HG03097 (cell line): Measurements from ENCODE around the gene TENM4.

Experiments used
- ATAC-seq: cut with Tn5 transposase; IDR thresholded peaks from one replicate; pipeline ENCODE4 v1.9.1; 2021; ENCODE audit not compliant: unreplicated experiment, low FRiP score

Gene TENM4

DNA sequence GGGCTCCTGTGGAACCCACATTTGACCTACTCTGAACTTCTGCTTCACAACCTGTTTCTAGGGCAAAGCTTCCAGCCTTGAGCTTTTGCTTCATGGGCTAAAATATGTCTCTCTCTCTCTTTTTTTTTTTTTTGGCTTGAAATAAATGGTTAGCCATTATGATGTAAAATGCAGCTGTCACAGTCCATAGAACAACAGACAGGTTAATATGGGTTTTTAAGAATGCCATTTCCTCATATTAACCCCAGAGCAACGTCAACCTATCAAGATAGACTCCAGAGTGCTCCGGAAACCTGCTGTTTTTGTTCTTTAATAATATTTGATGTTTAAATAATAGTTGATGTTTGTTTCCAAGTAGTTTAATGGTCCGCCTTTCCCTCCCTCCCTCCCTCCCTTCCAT is 285.6 kb downstream of the TENM4 start:
- ATAC-seq, result no peak

- no peak for ATAC-seq
These were observed 288.3 kb downstream of the TENM4 start for GRCh38 chr11:79152511-79152910.

- ATAC-seq, result no peak
These were observed 289.4 kb downstream of the TENM4 start for GRCh38 chr11:79151396-79151795.

GRCh38 chr11:79150966-79151365 is 289.9 kb downstream of the TENM4 start:
- no peak for ATAC-seq

DNA sequence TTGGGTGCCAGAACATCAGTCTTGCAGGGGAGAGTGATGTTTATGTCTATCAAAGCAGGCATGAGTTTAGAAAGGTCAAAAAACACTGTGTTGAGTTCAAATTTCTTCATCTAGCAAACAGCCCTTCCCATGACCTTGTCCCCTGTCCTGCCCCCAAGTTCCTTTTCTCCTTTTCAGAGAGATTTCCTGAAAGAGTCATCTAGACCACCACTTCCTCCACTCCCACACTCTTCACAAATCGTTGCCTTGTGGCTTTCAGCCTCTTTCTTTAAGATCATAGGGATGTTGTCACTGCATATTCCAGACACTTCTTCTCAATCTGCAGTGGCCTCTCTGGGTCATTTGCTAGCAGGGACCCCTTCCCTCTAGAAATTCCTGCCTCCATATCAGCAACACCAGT is 290.5 kb downstream of the TENM4 start:
- no peak for ATAC-seq

- ATAC-seq, result no peak
These were observed 293.1 kb downstream of the TENM4 start for GRCh38 chr11:79147731-79148130.

GRCh38 chr11:79147011-79147410 is 293.8 kb downstream of the TENM4 start:
- ATAC-seq, result no peak

GRCh38 chr11:79139900-79140299 is 300.9 kb downstream of the TENM4 start:
- ATAC-seq, result no peak

GRCh38 chr11:79129702-79130101 is 311.1 kb downstream of the TENM4 start:
- no peak for ATAC-seq

GRCh38 chr11:79128291-79128690 is 312.5 kb downstream of the TENM4 start:
- no peak for ATAC-seq

DNA sequence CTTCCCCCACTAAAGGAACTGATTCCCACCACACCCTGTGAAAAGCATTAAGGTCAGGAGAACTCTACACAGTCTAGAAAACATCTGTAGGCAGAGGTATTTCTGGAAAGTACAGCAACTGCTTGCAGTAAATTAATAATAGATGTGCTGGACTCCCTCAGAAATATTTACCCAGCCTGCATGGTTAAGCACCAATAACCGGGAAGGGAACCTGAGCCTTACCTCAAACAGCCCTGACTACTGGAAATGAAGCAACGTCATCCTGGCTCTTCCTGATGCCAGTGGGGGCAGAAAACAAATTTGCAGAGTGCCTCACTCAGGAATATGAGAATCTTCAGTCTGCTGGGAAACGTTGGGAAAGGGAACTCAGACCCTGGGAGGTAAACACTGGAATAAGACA is 318.1 kb downstream of the TENM4 start:
- ATAC-seq, result no peak

DNA sequence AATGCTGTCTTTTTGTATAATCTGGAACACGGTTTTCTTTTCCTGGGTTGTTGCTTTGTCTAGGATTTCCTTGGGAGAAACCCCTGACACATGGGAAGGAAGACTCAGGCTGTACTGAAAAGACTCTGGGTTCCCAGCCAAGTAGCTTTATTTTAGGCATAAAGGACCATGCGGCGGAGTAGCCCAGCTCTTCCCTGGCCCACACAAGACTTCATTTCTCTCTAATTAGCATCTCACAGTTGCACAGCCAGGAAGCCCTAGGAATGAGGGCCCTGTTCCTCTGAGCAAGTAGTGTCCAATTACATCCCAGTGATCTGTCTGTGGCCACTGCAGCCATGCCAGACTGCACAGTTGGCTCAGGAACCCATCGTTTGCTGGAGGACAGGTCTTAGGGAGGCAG is 319.5 kb downstream of the TENM4 start:
- no peak for ATAC-seq

- ATAC-seq, result no peak
These were observed 321.1 kb downstream of the TENM4 start for GRCh38 chr11:79119491-79120284.

GRCh38 chr11:79117488-79117887 is 323.3 kb downstream of the TENM4 start:
- no peak for ATAC-seq

DNA sequence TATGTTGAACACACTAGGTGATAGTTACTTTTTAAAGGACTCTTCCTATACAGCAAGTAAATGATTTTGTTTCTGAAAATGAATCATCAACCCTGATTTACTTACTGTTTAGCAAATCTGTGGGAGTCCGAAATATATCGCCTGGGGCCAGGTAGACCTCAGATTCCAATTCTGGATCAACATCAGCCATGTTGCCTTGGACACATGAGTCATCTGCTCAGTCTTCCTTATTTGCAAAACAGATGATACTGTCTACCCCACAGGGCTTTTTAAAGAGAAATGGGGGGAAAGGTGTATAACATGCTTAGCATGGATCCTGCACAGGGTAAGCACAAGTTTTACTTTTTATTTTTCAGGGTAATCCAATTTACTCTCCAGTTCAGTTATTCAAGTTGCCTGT is 324.2 kb downstream of the TENM4 start:
- ATAC-seq, result no peak

- no peak for ATAC-seq
These were observed 327.7 kb downstream of the TENM4 start for GRCh38 chr11:79113054-79113690.

DNA sequence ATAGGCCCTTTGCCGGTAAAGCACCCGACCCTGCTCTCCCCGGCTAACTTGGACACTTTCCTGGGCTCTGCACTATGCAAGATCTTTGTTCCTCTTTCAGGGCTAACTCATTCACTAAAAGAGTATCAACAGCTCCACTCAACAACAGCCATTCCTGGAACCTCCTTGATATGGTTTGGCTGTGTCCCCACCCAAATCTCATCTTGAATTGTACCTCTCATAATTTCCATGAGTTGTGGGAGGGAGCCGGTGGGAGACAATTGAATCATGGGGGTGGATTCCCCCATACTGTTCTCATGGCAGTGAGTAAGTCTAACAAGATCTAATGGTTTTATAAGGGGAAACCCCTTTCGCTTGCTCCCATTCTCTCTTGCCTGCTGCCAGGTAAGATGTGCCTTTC is 330.0 kb downstream of the TENM4 start:
- no peak for ATAC-seq

DNA sequence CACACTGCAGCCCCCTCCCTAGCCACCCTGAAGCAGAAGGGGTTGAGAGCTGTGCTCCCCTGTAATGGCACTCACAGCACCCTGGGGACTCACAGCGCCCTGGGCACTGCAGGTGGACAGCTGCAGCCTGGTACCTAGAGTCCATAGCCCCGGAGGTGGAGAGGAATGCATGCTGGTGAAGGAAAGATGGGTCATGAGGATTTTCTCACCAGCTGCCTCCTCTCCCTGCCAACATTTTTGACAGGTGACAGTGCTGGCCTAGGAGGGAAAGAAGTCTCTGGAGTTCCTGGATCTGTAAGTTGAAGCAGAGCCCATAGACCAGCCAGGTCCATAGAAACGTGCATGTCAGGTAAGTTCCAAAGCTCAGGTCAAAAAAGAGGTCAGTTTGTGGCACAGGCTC is 330.5 kb downstream of the TENM4 start:
- no peak for ATAC-seq

DNA sequence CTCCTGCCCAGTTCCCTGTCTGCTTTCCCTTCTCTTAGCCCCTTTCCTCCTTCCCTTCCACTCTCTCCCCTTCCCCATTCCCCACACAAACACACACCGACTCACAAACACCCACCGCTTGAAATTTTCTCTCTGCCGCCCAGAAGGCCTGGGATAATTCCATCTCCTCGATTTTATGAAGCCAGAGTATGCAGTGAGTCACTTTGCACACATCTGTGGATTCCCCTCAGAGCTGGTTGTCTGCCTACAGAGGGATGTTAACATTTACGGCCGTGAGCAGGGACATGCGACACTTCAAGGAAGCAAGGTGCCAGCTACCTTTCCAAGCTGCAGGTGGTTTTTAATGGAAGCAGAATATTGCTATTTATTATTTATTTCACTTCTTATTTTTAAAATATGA is 332.0 kb downstream of the TENM4 start:
- ATAC-seq, result no peak

- ATAC-seq, result no peak
These were observed 338.0 kb downstream of the TENM4 start for GRCh38 chr11:79102840-79103239.

GRCh38 chr11:79101656-79102055 is 339.2 kb downstream of the TENM4 start:
- ATAC-seq, result no peak
